HepG2 (cell line): ENCODE data around the gene TTLL1. TPM values are rescaled to one million over a fixed set of nuclear protein-coding genes. Genes with fewer than 3 reads are reported as not detected.

Experiments used
- CAMTA2 ChIP-seq: sonication (generic); formaldehyde crosslinking; IDR thresholded peaks from 2 replicates; pipeline ENCODE4 v1.4.0; 2020; ENCODE audit warnings: mild to moderate bottlenecking, missing genetic modification reagents, borderline replicate concordance
- FOXA3 ChIP-seq: IDR thresholded peaks from 2 replicates; pipeline ENCODE4 v1.6.1; 2016; ENCODE audit warnings: missing genetic modification reagents, missing compliant biosample characterization
- RORA ChIP-seq: sonication (generic); formaldehyde crosslinking; IDR thresholded peaks from 2 replicates; pipeline ENCODE4 v1.5.0; 2020; ENCODE audit warnings: mild to moderate bottlenecking, missing genetic modification reagents, moderate library complexity
- RXRA ChIP-seq: sonication (generic); formaldehyde crosslinking; IDR thresholded peaks from 2 replicates; pipeline ENCODE4 v1.5.1; 2020; ENCODE audit warnings: missing genetic modification reagents
- ZNF160 ChIP-seq: sonication (generic); formaldehyde crosslinking; IDR thresholded peaks from 2 replicates; pipeline ENCODE4 v1.8.0; 2022; ENCODE audit warnings: mild to moderate bottlenecking, inconsistent platforms, missing genetic modification reagents
- ZNF562 ChIP-seq: sonication (generic); formaldehyde crosslinking; IDR thresholded peaks from 2 replicates; pipeline ENCODE4 v1.8.0; 2022; ENCODE audit warnings: missing genetic modification reagents, borderline replicate concordance
- ZNF792 ChIP-seq: IDR thresholded peaks from 2 replicates; pipeline ENCODE4 v1.6.1; 2016
- ZNF839 ChIP-seq: sonication (generic); formaldehyde crosslinking; IDR thresholded peaks from 2 replicates; pipeline ENCODE4 v1.4.0; 2020; ENCODE audit warnings: missing genetic modification reagents, mild to moderate bottlenecking, borderline replicate concordance
- ZNF883 ChIP-seq: sonication (generic); formaldehyde crosslinking; IDR thresholded peaks from 2 replicates; pipeline ENCODE4 v1.5.1; 2020; ENCODE audit warnings: mild to moderate bottlenecking, missing genetic modification reagents; ENCODE audit errors: not compliant biosample characterization
- polyA plus RNA-seq, 8 experiments: library from polyadenylated mRNA; depleted of rRNA in 3 of 8; stranded (reverse) in 7 of 8; unstranded in 1 of 8; fragments of >200 nt; fragmentation: Illumina TruSeq in 4 of 8; extraction: Trizol in 4 of 8; gene quantifications; 2 replicates each; pipeline versions ENCODE4 v1.2.1 to v1.2.3, GENCODE V29; 2011 to 2016; ENCODE audit warnings: low read depth in 4 of 8, missing spikeins in 1 of 8, mixed read lengths in 1 of 8; ENCODE audit not compliant: insufficient read depth in 1 of 8
- total RNA-seq, 5 experiments: library from RNA; depleted of rRNA; stranded (reverse); fragments of >200 nt; fragmentation: Illumina TruSeq; extraction: Trizol; gene quantifications; 2 replicates each; pipeline ENCODE4 v1.2.3, GENCODE V29; 2016; ENCODE audit warnings: low read depth in 1 of 5
- TF ChIP-seq, protein P1 (sequence below): IDR thresholded peaks from 2 replicates; pipeline ENCODE4 v1.4.0; 2020; ENCODE audit warnings: mild to moderate bottlenecking, missing genetic modification reagents
- TF ChIP-seq, protein P2 (sequence below): sonication (generic); formaldehyde crosslinking; IDR thresholded peaks from 2 replicates; pipeline ENCODE4 v1.5.1; 2020; ENCODE audit warnings: mild to moderate bottlenecking, missing genetic modification reagents
- TF ChIP-seq, protein P3 (sequence below): sonication (generic); formaldehyde crosslinking; IDR thresholded peaks from 2 replicates; pipeline ENCODE4 v1.5.0; 2020; ENCODE audit warnings: missing genetic modification reagents
- TF ChIP-seq, protein P4 (sequence below): sonication (generic); formaldehyde crosslinking; IDR thresholded peaks from 2 replicates; pipeline ENCODE4 v1.5.0; 2020; ENCODE audit warnings: mild to moderate bottlenecking, missing genetic modification reagents, borderline replicate concordance

The TTLL1 gene
- total and polyA plus RNA-seq, 2 of the 13 experiments (the other 11 are each of a cell fraction or from before 2014, with no cell fraction given), result 1.6 to 5.3 TPM

DNA sequence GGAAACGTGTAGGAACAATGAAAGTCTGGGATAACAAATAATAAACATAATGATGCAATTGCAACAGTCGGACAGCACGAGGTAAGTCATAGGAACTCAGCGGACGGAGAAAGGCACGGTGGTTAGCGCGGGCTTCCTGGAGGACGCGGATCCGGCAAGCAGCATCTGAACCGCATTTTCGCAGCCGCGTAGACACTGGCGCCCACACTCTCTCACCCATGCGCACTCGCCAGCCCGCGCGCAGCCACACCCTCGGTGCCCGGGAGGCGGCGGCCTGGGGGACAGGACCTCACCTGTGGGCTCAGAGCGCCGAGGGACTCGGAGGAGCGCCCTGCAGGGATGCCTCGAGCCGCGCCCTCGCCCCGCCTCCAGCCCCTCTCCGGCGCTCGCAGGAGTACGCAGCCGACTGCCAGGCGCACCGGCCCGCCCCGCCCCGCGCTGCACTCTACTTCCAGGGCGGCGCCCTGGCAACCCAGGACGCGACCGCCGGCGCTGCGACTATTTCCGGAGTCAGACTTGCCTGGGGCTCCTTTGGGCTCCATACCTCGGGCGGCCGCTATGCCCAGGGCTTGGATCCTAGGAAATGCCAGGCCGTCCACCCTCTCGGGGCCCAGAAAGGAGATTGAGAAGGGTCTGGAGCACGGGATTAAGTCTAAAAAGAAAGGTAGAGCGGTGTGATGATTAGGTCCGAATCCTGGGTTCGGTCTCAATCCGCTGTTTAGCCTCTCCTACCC, at the start of gene TTLL1 (continued):
- TF ChIP-seq, protein P1, sequence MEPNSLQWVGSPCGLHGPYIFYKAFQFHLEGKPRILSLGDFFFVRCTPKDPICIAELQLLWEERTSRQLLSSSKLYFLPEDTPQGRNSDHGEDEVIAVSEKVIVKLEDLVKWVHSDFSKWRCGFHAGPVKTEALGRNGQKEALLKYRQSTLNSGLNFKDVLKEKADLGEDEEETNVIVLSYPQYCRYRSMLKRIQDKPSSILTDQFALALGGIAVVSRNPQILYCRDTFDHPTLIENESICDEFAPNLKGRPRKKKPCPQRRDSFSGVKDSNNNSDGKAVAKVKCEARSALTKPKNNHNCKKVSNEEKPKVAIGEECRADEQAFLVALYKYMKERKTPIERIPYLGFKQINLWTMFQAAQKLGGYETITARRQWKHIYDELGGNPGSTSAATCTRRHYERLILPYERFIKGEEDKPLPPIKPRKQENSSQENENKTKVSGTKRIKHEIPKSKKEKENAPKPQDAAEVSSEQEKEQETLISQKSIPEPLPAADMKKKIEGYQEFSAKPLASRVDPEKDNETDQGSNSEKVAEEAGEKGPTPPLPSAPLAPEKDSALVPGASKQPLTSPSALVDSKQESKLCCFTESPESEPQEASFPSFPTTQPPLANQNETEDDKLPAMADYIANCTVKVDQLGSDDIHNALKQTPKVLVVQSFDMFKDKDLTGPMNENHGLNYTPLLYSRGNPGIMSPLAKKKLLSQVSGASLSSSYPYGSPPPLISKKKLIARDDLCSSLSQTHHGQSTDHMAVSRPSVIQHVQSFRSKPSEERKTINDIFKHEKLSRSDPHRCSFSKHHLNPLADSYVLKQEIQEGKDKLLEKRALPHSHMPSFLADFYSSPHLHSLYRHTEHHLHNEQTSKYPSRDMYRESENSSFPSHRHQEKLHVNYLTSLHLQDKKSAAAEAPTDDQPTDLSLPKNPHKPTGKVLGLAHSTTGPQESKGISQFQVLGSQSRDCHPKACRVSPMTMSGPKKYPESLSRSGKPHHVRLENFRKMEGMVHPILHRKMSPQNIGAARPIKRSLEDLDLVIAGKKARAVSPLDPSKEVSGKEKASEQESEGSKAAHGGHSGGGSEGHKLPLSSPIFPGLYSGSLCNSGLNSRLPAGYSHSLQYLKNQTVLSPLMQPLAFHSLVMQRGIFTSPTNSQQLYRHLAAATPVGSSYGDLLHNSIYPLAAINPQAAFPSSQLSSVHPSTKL (CRISPR knock-in tag), result no peak
- TF ChIP-seq, protein P2, sequence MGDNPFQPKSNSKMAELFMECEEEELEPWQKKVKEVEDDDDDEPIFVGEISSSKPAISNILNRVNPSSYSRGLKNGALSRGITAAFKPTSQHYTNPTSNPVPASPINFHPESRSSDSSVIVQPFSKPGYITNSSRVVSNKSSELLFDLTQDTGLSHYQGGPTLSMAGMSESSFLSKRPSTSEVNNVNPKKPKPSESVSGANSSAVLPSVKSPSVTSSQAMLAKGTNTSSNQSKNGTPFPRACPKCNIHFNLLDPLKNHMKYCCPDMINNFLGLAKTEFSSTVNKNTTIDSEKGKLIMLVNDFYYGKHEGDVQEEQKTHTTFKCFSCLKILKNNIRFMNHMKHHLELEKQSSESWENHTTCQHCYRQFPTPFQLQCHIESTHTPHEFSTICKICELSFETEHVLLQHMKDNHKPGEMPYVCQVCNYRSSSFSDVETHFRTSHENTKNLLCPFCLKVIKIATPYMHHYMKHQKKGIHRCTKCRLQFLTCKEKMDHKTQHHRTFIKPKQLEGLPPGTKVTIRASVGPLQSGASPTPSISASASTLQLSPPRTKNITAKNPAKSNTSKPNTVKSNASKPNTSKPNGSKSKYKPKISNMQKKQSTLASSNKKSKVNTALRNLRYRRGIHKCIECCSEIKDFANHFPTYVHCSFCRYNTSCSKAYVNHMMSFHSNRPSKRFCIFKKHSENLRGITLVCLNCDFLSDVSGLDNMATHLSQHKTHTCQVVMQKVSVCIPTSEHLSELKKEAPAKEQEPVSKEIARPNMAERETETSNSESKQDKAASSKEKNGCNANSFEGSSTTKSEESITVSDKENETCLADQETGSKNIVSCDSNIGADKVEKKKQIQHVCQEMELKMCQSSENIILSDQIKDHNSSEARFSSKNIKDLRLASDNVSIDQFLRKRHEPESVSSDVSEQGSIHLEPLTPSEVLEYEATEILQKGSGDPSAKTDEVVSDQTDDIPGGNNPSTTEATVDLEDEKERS (CRISPR knock-in tag), result no peak
- TF ChIP-seq, protein P3, sequence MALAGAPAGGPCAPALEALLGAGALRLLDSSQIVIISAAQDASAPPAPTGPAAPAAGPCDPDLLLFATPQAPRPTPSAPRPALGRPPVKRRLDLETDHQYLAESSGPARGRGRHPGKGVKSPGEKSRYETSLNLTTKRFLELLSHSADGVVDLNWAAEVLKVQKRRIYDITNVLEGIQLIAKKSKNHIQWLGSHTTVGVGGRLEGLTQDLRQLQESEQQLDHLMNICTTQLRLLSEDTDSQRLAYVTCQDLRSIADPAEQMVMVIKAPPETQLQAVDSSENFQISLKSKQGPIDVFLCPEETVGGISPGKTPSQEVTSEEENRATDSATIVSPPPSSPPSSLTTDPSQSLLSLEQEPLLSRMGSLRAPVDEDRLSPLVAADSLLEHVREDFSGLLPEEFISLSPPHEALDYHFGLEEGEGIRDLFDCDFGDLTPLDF (CRISPR knock-in tag), result no peak
- TF ChIP-seq ZNF792 (peak; percentile 46; the same call in 1 of the 2 replicates), ZNF883 (CRISPR knock-in tag) (peak; percentile 84), ZNF160 (no peak), ZNF839 (no peak; the same call in 1 of the 2 replicates), RORA (CRISPR knock-in tag) (no peak), RXRA (CRISPR knock-in tag) (no peak; the same call in 1 of the 2 replicates), FOXA3 (CRISPR knock-in tag) (no peak; the same call in 1 of the 2 replicates), ZNF562 (CRISPR knock-in tag) (no peak), CAMTA2 (CRISPR knock-in tag) (0 out of 2 replicates have a peak, but pooled peaks have one; percentile 64)
- TF ChIP-seq, protein P4, sequence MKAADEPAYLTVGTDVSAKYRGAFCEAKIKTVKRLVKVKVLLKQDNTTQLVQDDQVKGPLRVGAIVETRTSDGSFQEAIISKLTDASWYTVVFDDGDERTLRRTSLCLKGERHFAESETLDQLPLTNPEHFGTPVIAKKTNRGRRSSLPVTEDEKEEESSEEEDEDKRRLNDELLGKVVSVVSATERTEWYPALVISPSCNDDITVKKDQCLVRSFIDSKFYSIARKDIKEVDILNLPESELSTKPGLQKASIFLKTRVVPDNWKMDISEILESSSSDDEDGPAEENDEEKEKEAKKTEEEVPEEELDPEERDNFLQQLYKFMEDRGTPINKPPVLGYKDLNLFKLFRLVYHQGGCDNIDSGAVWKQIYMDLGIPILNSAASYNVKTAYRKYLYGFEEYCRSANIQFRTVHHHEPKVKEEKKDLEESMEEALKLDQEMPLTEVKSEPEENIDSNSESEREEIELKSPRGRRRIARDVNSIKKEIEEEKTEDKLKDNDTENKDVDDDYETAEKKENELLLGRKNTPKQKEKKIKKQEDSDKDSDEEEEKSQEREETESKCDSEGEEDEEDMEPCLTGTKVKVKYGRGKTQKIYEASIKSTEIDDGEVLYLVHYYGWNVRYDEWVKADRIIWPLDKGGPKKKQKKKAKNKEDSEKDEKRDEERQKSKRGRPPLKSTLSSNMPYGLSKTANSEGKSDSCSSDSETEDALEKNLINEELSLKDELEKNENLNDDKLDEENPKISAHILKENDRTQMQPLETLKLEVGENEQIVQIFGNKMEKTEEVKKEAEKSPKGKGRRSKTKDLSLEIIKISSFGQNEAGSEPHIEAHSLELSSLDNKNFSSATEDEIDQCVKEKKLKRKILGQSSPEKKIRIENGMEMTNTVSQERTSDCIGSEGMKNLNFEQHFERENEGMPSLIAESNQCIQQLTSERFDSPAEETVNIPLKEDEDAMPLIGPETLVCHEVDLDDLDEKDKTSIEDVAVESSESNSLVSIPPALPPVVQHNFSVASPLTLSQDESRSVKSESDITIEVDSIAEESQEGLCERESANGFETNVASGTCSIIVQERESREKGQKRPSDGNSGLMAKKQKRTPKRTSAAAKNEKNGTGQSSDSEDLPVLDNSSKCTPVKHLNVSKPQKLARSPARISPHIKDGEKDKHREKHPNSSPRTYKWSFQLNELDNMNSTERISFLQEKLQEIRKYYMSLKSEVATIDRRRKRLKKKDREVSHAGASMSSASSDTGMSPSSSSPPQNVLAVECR (CRISPR knock-in tag), result peak; percentile 97
